Upper lobe of right lung (tissue), 1 donor: ENCODE results near the gene UFSP1. TPM values are rescaled to one million over a fixed set of nuclear protein-coding genes. Genes with fewer than 3 reads are reported as not detected.

ENCODE experiments used
- ATAC-seq: fragments of 200-7000 bp; cut with Tn5 transposase; one replicate; pipeline ENCODE4 v1.9.1; 2020; ENCODE audit warnings: mild to moderate bottlenecking, moderate library complexity
- DNase-seq: peaks from one replicate; pipeline ENCODE4 v3.0.0-alpha.2; 2020
- H3K27ac ChIP-seq: fragments of 200-600 bp; one replicate; pipeline ENCODE4 v1.8.0; 2022
- H3K27me3 ChIP-seq: fragments of 200-600 bp; one replicate; pipeline ENCODE4 v1.8.0; 2022; ENCODE audit warnings: mild to moderate bottlenecking
- H3K36me3 ChIP-seq: fragments of 200-600 bp; one replicate; pipeline ENCODE4 v1.8.0; 2022
- H3K4me1 ChIP-seq: fragments of 200-600 bp; one replicate; pipeline ENCODE4 v1.8.0; 2022
- H3K4me3 ChIP-seq: fragments of 200-600 bp; one replicate; pipeline ENCODE4 v1.8.0; 2022; ENCODE audit warnings: mild to moderate bottlenecking
- H3K9me3 ChIP-seq: fragments of 200-600 bp; one replicate; pipeline ENCODE4 v1.8.0; 2022
- CTCF ChIP-seq: fragments of 200-600 bp; IDR thresholded peaks from one replicate; pipeline ENCODE4 v1.8.0; 2022; ENCODE audit warnings: antibody characterized with exemption
- intact Hi-C: fragments of 100-400 bp; cut with DNase I; formaldehyde crosslinking; loops from one replicate; pipeline ENCODE4 v1.11.0; 2022
- total RNA-seq: library from RNA; stranded (reverse); fragmentation: NEBNext Ultra II Directional; extraction: Animal tissue kit (Norgen Biotek cat#: 25700); gene quantifications from one replicate; pipeline ENCODE4 v1.2.1, GENCODE V29; 2021
- donor health status: DM: no; HTN: yes; CAD: no; lungs with severe emphysema.

Gene UFSP1
- total RNA-seq, 1 donor from 2014 or later: 3.1 TPM

- H3K4me1 ChIP-seq: peaks cover 44% of the 10 kb centered on the region
- no peak overlapping the region for H3K4me3 ChIP-seq
- H3K36me3 ChIP-seq: peaks cover 10% of the 10 kb centered on the region
- DNase-seq: no peak
- no peaks in the 10 kb centered on the region for H3K9me3 ChIP-seq
- H3K27ac ChIP-seq: no peak overlapping the region
- H3K27me3 ChIP-seq: peaks cover 23% of the 10 kb centered on the region
- intact Hi-C loops: no loop called here
- TF ChIP-seq CTCF: no peak
- ATAC-seq: no peak
These were observed 3.1 kb upstream of the UFSP1 start for GRCh38 chr7:100892364-100893317.

GRCh38 chr7:100891568-100892247 is 2.2 kb upstream of the UFSP1 start:
- no peak for TF ChIP-seq CTCF
- ATAC-seq (no peak), DNase-seq (no peak)
- H3K4me3 ChIP-seq: no peak overlapping the region
- intact Hi-C loops: no loop called here
- H3K36me3 ChIP-seq: peaks cover 19% of the 10 kb centered on the region
- H3K27me3 ChIP-seq: peaks cover 18% of the 10 kb centered on the region
- peaks cover 47% of the 10 kb centered on the region for H3K4me1 ChIP-seq
- no peak overlapping the region for H3K27ac ChIP-seq
- H3K9me3 ChIP-seq: no peaks in the 10 kb centered on the region

- H3K4me1 ChIP-seq: peaks cover 39% of the 10 kb centered on the region
- peaks cover 27% of the 10 kb centered on the region for H3K36me3 ChIP-seq
- peak overlapping the region; percentile 88 for H3K27ac ChIP-seq
- peak overlapping the region; percentile 83 for H3K4me3 ChIP-seq
- no peak for TF ChIP-seq CTCF
- DNase-seq: no peak
- intact Hi-C loops: no loop called here
- peaks cover 10% of the 10 kb centered on the region for H3K27me3 ChIP-seq
- no peaks in the 10 kb centered on the region for H3K9me3 ChIP-seq
- ATAC-seq: no peak
These were observed 1.4 kb upstream of the UFSP1 start for GRCh38 chr7:100890653-100891567.

GRCh38 chr7:100888291-100888987 is 1.1 kb downstream of the UFSP1 start:
- DNase-seq (no peak), ATAC-seq (no peak)
- Histone ChIP-seq H3K9me3 (no peaks in the 10 kb centered on the region), H3K36me3 (peaks cover 52% of the 10 kb centered on the region), H3K4me3 (peak overlapping the region; percentile 83), H3K27me3 (no peaks in the 10 kb centered on the region), H3K27ac (peak overlapping the region; percentile 84), H3K4me1 (peaks cover 27% of the 10 kb centered on the region)
- TF ChIP-seq CTCF: no peak
- intact Hi-C loops: no loop called here
